Measurements from ENCODE around the gene LNP1.

- TF ChIP-seq POLR2A (IDR thresholded peaks at IDR 0.05; ENCODE audit: low read length) (no peak), GATA1 (IDR thresholded peaks at IDR 0.05; ENCODE audit: low read depth, low read length) (no peak)
These were observed 78.7 kb downstream of the LNP1 start for GRCh38 chr3:100480081-100480480.

Measured in erythroblast (primary cell).